Activated B cell treated with CpG ODN at 0.5 μM for 24 hours (primary cell): ENCODE data around the gene CORO7. TPM values are rescaled to one million over a fixed set of nuclear protein-coding genes. Genes with fewer than 3 reads are reported as not detected.

Experiments
- ATAC-seq: fragments of 200-7000 bp; cut with Tn5 transposase; one replicate; pipeline ENCODE4 v1.10.0; 2021; ENCODE audit warnings: low read depth, mild to moderate bottlenecking, moderate library complexity
- CTCF ChIA-PET: fragments of 350-600 bp; sonication (Branson Sonifier 250); formaldehyde crosslinking; loops from one replicate; lab custom pipeline; 2021; ENCODE audit warnings: antibody characterized with exemption; lab: Charles Lee
- POLR2A ChIA-PET: fragments of 350-600 bp; sonication (Branson Sonifier 250); formaldehyde crosslinking; loops from one replicate; lab custom pipeline; 2021; ENCODE audit warnings: antibody characterized with exemption; lab: Charles Lee
- DNase-seq: peaks from one replicate; pipeline ENCODE4 v3.0.0; 2022
- H3K27ac Mint-ChIP-seq: one replicate; pipeline ENCODE4 v1.8.0; 2020; ENCODE audit warnings: mixed read lengths
- H3K27me3 Mint-ChIP-seq: one replicate; pipeline ENCODE4 v1.8.0; 2021; ENCODE audit warnings: mixed read lengths
- H3K36me3 Mint-ChIP-seq: one replicate; pipeline ENCODE4 v1.8.0; 2021; ENCODE audit warnings: low read depth, mixed read lengths
- H3K4me1 Mint-ChIP-seq: one replicate; pipeline ENCODE4 v1.8.0; 2021; ENCODE audit warnings: mixed read lengths
- H3K4me3 Mint-ChIP-seq: one replicate; pipeline ENCODE4 v1.8.0; 2020; ENCODE audit warnings: mild to moderate bottlenecking, mixed read lengths
- H3K9me3 Mint-ChIP-seq: one replicate; pipeline ENCODE4 v1.8.0; 2020; ENCODE audit warnings: mixed read lengths
- CTCF ChIP-seq: fragments of 200-600 bp; IDR thresholded peaks from one replicate; pipeline ENCODE4 v1.8.0; 2022; ENCODE audit warnings: antibody characterized with exemption, mild to moderate bottlenecking
- intact Hi-C: fragments of 100-400 bp; cut with micrococcal nuclease; formaldehyde crosslinking; loops from one replicate; pipeline ENCODE4 v1.15.1; 2024
- total RNA-seq: library from RNA; stranded (reverse); gene quantifications from 2 replicates; pipeline ENCODE4 v1.2.3, GENCODE V29; 2022

CORO7 gene
- total RNA-seq, 1 donor from 2014 or later, result 86.6 TPM

GRCh38 chr16:4318967-4319366, 97.4 kb downstream of the CORO7 start:
- Mint-ChIP-seq H3K36me3 (no peaks in the 10 kb centered on the region), H3K4me3 (no peak overlapping the region), H3K27me3 (peaks cover 13% of the 10 kb centered on the region), H3K9me3 (no peaks in the 10 kb centered on the region), H3K4me1 (peaks cover 16% of the 10 kb centered on the region), H3K27ac (no peak overlapping the region)
- ChIA-PET CTCF (no interaction called here), POLR2A (no interaction called here)
- DNase-seq, result no peak
- TF ChIP-seq CTCF, result no peak
- intact Hi-C loops, result loop anchor here (1.0 kb wide), 1 partner anchor 10 kb away; no protein-coding TSS in a partner anchor
- ATAC-seq, result no peak

- H3K4me3 Mint-ChIP-seq, result no peak overlapping the region
- no peaks in the 10 kb centered on the region for H3K36me3 Mint-ChIP-seq
- no peak for TF ChIP-seq CTCF
- POLR2A ChIA-PET, result no interaction called here
- DNase-seq (no peak), ATAC-seq (no peak)
- peaks cover 15% of the 10 kb centered on the region for H3K27me3 Mint-ChIP-seq
- CTCF ChIA-PET, result interaction anchor here (1.2 kb wide), 1 partner anchor 9 kb away, joined by 8 read pairs; no protein-coding TSS in a partner anchor
- H3K4me1 Mint-ChIP-seq, result peaks cover 18% of the 10 kb centered on the region
- H3K9me3 Mint-ChIP-seq, result no peaks in the 10 kb centered on the region
- intact Hi-C loops, result no loop called here
- no peak overlapping the region for H3K27ac Mint-ChIP-seq
Observed at GRCh38 chr16:4318451-4318910, 97.9 kb downstream of the CORO7 start.

GRCh38 chr16:4317532-4318450, 98.6 kb downstream of the CORO7 start:
- Mint-ChIP-seq H3K27ac (no peak overlapping the region), H3K9me3 (no peaks in the 10 kb centered on the region), H3K4me1 (peaks cover 18% of the 10 kb centered on the region), H3K4me3 (peak overlapping the region; percentile 46), H3K36me3 (no peaks in the 10 kb centered on the region), H3K27me3 (peaks cover 15% of the 10 kb centered on the region)
- ChIA-PET CTCF (interaction anchor here (1.0 to 1.2 kb wide), 2 partner anchors 8 to 10 kb away, joined by 3 to 8 read pairs; no protein-coding TSS in a partner anchor), POLR2A (interaction anchor here (1.3 kb wide), 1 partner anchor 9 kb away, joined by 3 read pairs; no protein-coding TSS in a partner anchor)
- DNase-seq (no peak), ATAC-seq (no peak)
- intact Hi-C loops, result no loop called here
- no peak for TF ChIP-seq CTCF

- Mint-ChIP-seq H3K27ac (no peak overlapping the region), H3K4me1 (peaks cover 18% of the 10 kb centered on the region), H3K27me3 (peaks cover 15% of the 10 kb centered on the region), H3K36me3 (no peaks in the 10 kb centered on the region), H3K4me3 (peak overlapping the region; percentile 32), H3K9me3 (no peaks in the 10 kb centered on the region)
- POLR2A ChIA-PET, result interaction anchor here (1.1 to 1.3 kb wide), 2 partner anchors 8 to 44 kb away, joined by 3 to 4 read pairs; partner anchors contain the start of gene TFAP4
- ATAC-seq (no peak), DNase-seq (no peak)
- CTCF ChIA-PET, result interaction anchor here (1.0 to 1.2 kb wide), 2 partner anchors 7 to 10 kb away, joined by 3 to 8 read pairs; no protein-coding TSS in a partner anchor
- no peak for TF ChIP-seq CTCF
- intact Hi-C loops, result loop anchor here (1.0 kb wide), 1 partner anchor 10 kb away; no protein-coding TSS in a partner anchor
Observed at GRCh38 chr16:4316864-4317531, 99.4 kb downstream of the CORO7 start.
